HepG2 (cell line): ENCODE data around the gene SLC11A1. TPM values are rescaled to one million over a fixed set of nuclear protein-coding genes. Genes with fewer than 3 reads are reported as not detected.

Experiments
- ATAC-seq: fragments of 200-7000 bp; cut with Tn5 transposase; 3 replicates; pipeline ENCODE4 v1.9.1; 2020; ENCODE audit warnings: mild to moderate bottlenecking, moderate library complexity
- BruUV-seq: library from RNA; stranded (reverse); fragments of 400-500 nt; replicated peaks from 2 replicates; lab custom pipeline; 2021; lab: Mats Ljungman, UMichigan
- CTCF ChIA-PET: fragments of 300-600 bp; formaldehyde crosslinking; extraction: SDS; loops from one replicate; lab custom pipeline; 2021; ENCODE audit warnings: low total read pairs, inconsistent platforms, low intra/inter-chr PET ratio; lab: Yijun Ruan, JAX
- POLR2A ChIA-PET: fragments of 350-600 bp; sonication (Branson Sonifier 250); formaldehyde crosslinking; loops from one replicate; lab custom pipeline; 2020; ENCODE audit warnings: antibody characterized with exemption, inconsistent platforms; lab: Yijun Ruan, JAX
- DNase-seq: peaks from one replicate; pipeline ENCODE4 v3.0.0-alpha.2; 2015; ENCODE audit warnings: low spot score
- FAIRE-seq: peaks from 3 replicates; lab custom pipeline; 2011; peaks lifted over from hg19 to GRCh38; lab: Jason Lieb, UNC
- H2AFZ ChIP-seq: one replicate; pipeline ENCODE4 v1.6.1; 2011; ENCODE audit warnings: low read length, inconsistent platforms
- H3K27ac ChIP-seq: fragments of 300-600 bp; 3 replicates; pipeline ENCODE4 v1.8.0; 2011; ENCODE audit warnings: mixed run types, mild to moderate bottlenecking, mixed read lengths, low read length, inconsistent platforms; ENCODE audit not compliant: insufficient read depth; ENCODE audit errors: extremely low read length
- H3K27me3 ChIP-seq, 2 experiments: fragments of 200-600 bp in 1 of 2; 2 replicates in 1 of 2; 3 replicates in 1 of 2; pipeline versions ENCODE4 v1.6.0 to v1.8.0; 2011; ENCODE audit warnings: low read length in 2 of 2, mild to moderate bottlenecking in 2 of 2, moderate library complexity in 2 of 2, inconsistent platforms in 1 of 2; ENCODE audit not compliant: insufficient read depth in 2 of 2, control insufficient read depth in 1 of 2
- H3K36me3 ChIP-seq, 2 experiments: fragments of 200-600 bp in 1 of 2; replicated peaks in 1 of 2; 2 replicates in 1 of 2; 3 replicates in 1 of 2; pipeline versions ENCODE4 v1.5.1 to v1.8.0; 2011; ENCODE audit warnings: low read length in 2 of 2, inconsistent platforms in 1 of 2; ENCODE audit not compliant: insufficient read depth in 2 of 2, control insufficient read depth in 1 of 2
- H3K4me1 ChIP-seq: 2 replicates; pipeline ENCODE4 v1.5.1; 2012; ENCODE audit warnings: low read length, inconsistent platforms; ENCODE audit not compliant: insufficient read depth
- H3K4me2 ChIP-seq: 2 replicates; pipeline ENCODE4 v1.6.0; 2011; ENCODE audit warnings: low read depth, low read length, inconsistent platforms
- H3K4me3 ChIP-seq, 3 experiments: fragments of 200-600 bp in 1 of 3; sonication (generic), shearing (Covaris generic) in 1 of 3; replicated peaks in 1 of 3; 2 replicates each; pipeline ENCODE4 v1.5.1; 2011 to 2016; ENCODE audit warnings: low read length in 3 of 3, inconsistent platforms in 2 of 3, low read depth in 2 of 3, mild to moderate bottlenecking in 2 of 3, control low read depth in 1 of 3, mixed read lengths in 1 of 3; ENCODE audit not compliant: insufficient read depth in 1 of 3
- H3K79me2 ChIP-seq: one replicate; pipeline ENCODE4 v1.6.1; 2011; ENCODE audit warnings: low read length, inconsistent platforms; ENCODE audit not compliant: insufficient read depth
- H3K9ac ChIP-seq: 2 replicates; pipeline ENCODE4 v1.6.0; 2011; ENCODE audit warnings: mild to moderate bottlenecking, low read depth, low read length, inconsistent platforms; ENCODE audit not compliant: insufficient read depth
- H3K9me3 ChIP-seq: 2 replicates; pipeline ENCODE4 v1.5.1; 2012; ENCODE audit warnings: mild to moderate bottlenecking, low read length
- H4K20me1 ChIP-seq: 2 replicates; pipeline ENCODE4 v1.6.0; 2011; ENCODE audit warnings: inconsistent platforms, mild to moderate bottlenecking, low read length, moderate library complexity; ENCODE audit not compliant: insufficient read depth
- CEBPB ChIP-seq: IDR thresholded peaks from 2 replicates; pipeline ENCODE4 v1.6.1; 2011; ENCODE audit warnings: low read depth, low read length, improper control_type of control experiment, borderline replicate concordance
- GABPA ChIP-seq, 2 experiments: IDR thresholded peaks; 2 replicates each; pipeline ENCODE4 v1.6.1; 2011 to 2016; ENCODE audit warnings: low read depth in 2 of 2, low read length in 1 of 2, missing biosample characterization in 1 of 2, missing genetic modification characterization in 1 of 2
- TOE1 ChIP-seq: sonication (generic); formaldehyde crosslinking; IDR thresholded peaks from 2 replicates; pipeline ENCODE4 v1.4.0; 2020; ENCODE audit warnings: mild to moderate bottlenecking, missing genetic modification reagents
- ZNF547 ChIP-seq: sonication (generic); formaldehyde crosslinking; IDR thresholded peaks from 2 replicates; pipeline ENCODE4 v1.5.1; 2020; ENCODE audit warnings: mild to moderate bottlenecking, missing genetic modification reagents
- ZNF567 ChIP-seq: sonication (generic); formaldehyde crosslinking; IDR thresholded peaks from 2 replicates; pipeline ENCODE4 v1.8.1; 2023; ENCODE audit warnings: mild to moderate bottlenecking, missing genetic modification reagents, borderline replicate concordance
- WGBS: methylation state at CpG from one replicate; pipeline ENCODE4 v1.1.6; 2017; ENCODE audit warnings: low lambda C conversion rate; 5-methylcytosine and 5-hydroxymethylcytosine counted together
- in situ Hi-C: cut with HindIII; loops from 2 replicates; pipeline ENCODE4 v1.10.0; 2017; ENCODE audit warnings: low pct_unique_long_range_greater_than_20kb; ENCODE audit not compliant: extremely low pct_ligation_motif_present
- intact Hi-C: fragments of 100-400 bp; cut with micrococcal nuclease; formaldehyde crosslinking; loops from one replicate; pipeline ENCODE4 v1.10.0; 2022; ENCODE audit not compliant: unreplicated experiment
- polyA plus RNA-seq, 8 experiments: library from polyadenylated mRNA; depleted of rRNA in 3 of 8; stranded (reverse) in 7 of 8; unstranded in 1 of 8; fragments of >200 nt; fragmentation: Illumina TruSeq in 4 of 8; extraction: Trizol in 4 of 8; gene quantifications; 2 replicates each; pipeline versions ENCODE4 v1.2.1 to v1.2.3, GENCODE V29; 2011 to 2016; ENCODE audit warnings: low read depth in 4 of 8, missing spikeins in 1 of 8, mixed read lengths in 1 of 8; ENCODE audit not compliant: insufficient read depth in 1 of 8
- total RNA-seq, 5 experiments: library from RNA; depleted of rRNA; stranded (reverse); fragments of >200 nt; fragmentation: Illumina TruSeq; extraction: Trizol; gene quantifications; 2 replicates each; pipeline ENCODE4 v1.2.3, GENCODE V29; 2016; ENCODE audit warnings: low read depth in 1 of 5
- TF ChIP-seq, protein P1 (sequence below): sonication (generic); formaldehyde crosslinking; conservative IDR thresholded peaks from 2 replicates; pipeline ENCODE4 v1.5.0; 2020; ENCODE audit warnings: missing genetic modification reagents

SLC11A1 gene
- total and polyA plus RNA-seq, 2 of the 13 experiments (the other 11 are each of a cell fraction or from before 2014, with no cell fraction given) = 0.33 to 2.3 TPM

DNA sequence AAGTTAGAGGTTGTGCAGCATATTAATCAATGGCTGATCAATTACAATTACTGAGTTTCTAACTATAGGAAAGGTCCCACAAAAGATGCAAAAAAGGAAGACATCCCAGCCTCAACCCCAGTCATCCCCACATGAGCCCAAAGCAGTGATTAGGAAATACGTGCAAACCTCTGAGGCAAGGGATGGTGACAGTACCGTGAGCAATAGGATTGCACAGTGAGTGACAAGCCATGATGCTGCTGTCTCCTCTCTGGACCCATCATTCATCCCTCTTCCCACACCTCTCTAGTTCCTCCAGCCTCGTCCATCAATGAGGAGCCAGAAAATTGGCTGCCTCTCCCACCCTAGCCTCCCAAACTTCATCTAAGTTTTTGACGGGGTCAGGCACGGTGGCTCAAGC lies 4.0 kb upstream of the SLC11A1 start:
- FAIRE-seq = no peak

DNA sequence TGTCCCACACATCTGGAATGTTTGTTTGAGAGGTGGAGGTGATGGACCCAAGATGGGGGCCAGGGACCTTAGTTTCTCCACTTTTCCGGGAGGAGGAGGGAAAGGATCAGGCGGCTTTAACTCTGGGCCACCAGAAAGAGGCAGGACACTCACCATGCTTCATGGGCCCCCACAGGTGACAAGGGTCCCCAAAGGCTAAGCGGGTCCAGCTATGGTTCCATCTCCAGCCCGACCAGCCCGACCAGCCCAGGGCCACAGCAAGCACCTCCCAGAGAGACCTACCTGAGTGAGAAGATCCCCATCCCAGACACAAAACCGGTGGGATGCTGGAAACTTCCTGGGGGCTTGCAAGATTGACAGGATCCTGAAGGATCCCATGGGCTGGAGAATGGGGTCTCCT lies 712 bp downstream of the SLC11A1 start:
- H3K27me3 ChIP-seq = peaks cover 13 to 38% of the 10 kb centered on the region in 2 experiments
- H3K79me2 ChIP-seq = no peaks in the 10 kb centered on the region
- in situ Hi-C loops = no loop called here
- ChIA-PET POLR2A (interaction anchor here (1.9 kb wide), 1 partner anchor 17 kb away, joined by 6 read pairs; the partner anchor contains the start of gene CTDSP1), CTCF (no interaction called here)
- no peaks in the 10 kb centered on the region for H3K9me3 ChIP-seq
- DNase-seq = no peak
- H3K4me1 ChIP-seq = peaks cover 69% of the 10 kb centered on the region
- H2AFZ ChIP-seq = no peak overlapping the region
- intact Hi-C loops = no loop called here
- H4K20me1 ChIP-seq = no peaks in the 10 kb centered on the region
- no peak overlapping the region for H3K9ac ChIP-seq
- no peak for FAIRE-seq
- no peaks in the 10 kb centered on the region for H3K36me3 ChIP-seq
- TF ChIP-seq ZNF547 (CRISPR knock-in tag) (0 out of 2 replicates have a peak, but pooled peaks have one; percentile 8), TOE1 (CRISPR knock-in tag) (no peak), ZNF567 (CRISPR knock-in tag) (no peak)
- no TSS peak for BruUV-seq
- H3K4me2 ChIP-seq = no peak overlapping the region
- no peak overlapping the region for H3K4me3 ChIP-seq
- no peak overlapping the region for H3K27ac ChIP-seq
- no peak for ATAC-seq
- 28% methylated on average over 4 of the region's 6 CpGs for WGBS

More for the DNA sequence above, 4.0 kb upstream of the SLC11A1 start:
- Histone ChIP-seq H3K9me3 (no peaks in the 10 kb centered on the region), H3K4me2 (no peak overlapping the region), H3K36me3 (no peaks in the 10 kb centered on the region), H3K79me2 (no peaks in the 10 kb centered on the region), H3K27ac (no peak overlapping the region), H2AFZ (no peak overlapping the region), H3K9ac (no peak overlapping the region), H3K4me1 (peaks cover 33% of the 10 kb centered on the region), H3K4me3 (no peak overlapping the region), H3K27me3 (peaks cover 9 to 22% of the 10 kb centered on the region in 2 experiments), H4K20me1 (no peaks in the 10 kb centered on the region)
- intact Hi-C loops (no loop called here), in situ Hi-C loops (no loop called here)
- no TSS peak for BruUV-seq
- ChIA-PET CTCF (no interaction called here), POLR2A (interaction anchor here (1.1 kb wide), 1 partner anchor 55 kb away, joined by 5 read pairs; no protein-coding TSS in a partner anchor)
- TF ChIP-seq CEBPB = peak; percentile 77; the same call in 1 of the 2 replicates
- TF ChIP-seq, protein P1, sequence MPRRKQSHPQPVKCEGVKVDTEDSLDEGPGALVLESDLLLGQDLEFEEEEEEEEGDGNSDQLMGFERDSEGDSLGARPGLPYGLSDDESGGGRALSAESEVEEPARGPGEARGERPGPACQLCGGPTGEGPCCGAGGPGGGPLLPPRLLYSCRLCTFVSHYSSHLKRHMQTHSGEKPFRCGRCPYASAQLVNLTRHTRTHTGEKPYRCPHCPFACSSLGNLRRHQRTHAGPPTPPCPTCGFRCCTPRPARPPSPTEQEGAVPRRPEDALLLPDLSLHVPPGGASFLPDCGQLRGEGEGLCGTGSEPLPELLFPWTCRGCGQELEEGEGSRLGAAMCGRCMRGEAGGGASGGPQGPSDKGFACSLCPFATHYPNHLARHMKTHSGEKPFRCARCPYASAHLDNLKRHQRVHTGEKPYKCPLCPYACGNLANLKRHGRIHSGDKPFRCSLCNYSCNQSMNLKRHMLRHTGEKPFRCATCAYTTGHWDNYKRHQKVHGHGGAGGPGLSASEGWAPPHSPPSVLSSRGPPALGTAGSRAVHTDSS = no peak
- no peak for TF ChIP-seq GABPA (IDR thresholded peaks at IDR 0.05; ENCODE audit: low read depth, low read length)
- no peak for TF ChIP-seq GABPA (CRISPR knock-in tag; IDR thresholded peaks at IDR 0.05; ENCODE audit: low read depth)
- 41% methylated on average over 5 of the region's 5 CpGs for WGBS
- DNase-seq (no peak), ATAC-seq (peak; percentile 41)
